Activated CD4-positive, alpha-beta T cell treated with anti-CD3 and anti-CD28 coated beads, Interleukin-2, amount 10 ng/mL, durations not matched to agents 24 days and 14 days (primary cell): ENCODE results near the gene ZNRD2. TPM values are rescaled to one million over a fixed set of nuclear protein-coding genes. Genes with fewer than 3 reads are reported as not detected.

Source experiments
- DNase-seq: peaks from one replicate; pipeline ENCODE4 v3.0.0; 2022
- H3K27ac Mint-ChIP-seq: one replicate; pipeline ENCODE4 v1.8.0; 2022; ENCODE audit warnings: mild to moderate bottlenecking, mixed read lengths
- H3K27me3 Mint-ChIP-seq: one replicate; pipeline ENCODE4 v1.8.0; 2022; ENCODE audit warnings: mixed read lengths
- H3K36me3 Mint-ChIP-seq: one replicate; pipeline ENCODE4 v1.8.0; 2022; ENCODE audit warnings: low read depth, mild to moderate bottlenecking, mixed read lengths
- H3K4me1 Mint-ChIP-seq: one replicate; pipeline ENCODE4 v1.8.0; 2021; ENCODE audit warnings: mixed read lengths
- H3K4me3 Mint-ChIP-seq: one replicate; pipeline ENCODE4 v1.8.0; 2022; ENCODE audit warnings: mild to moderate bottlenecking, moderate library complexity, mixed read lengths
- H3K9me3 Mint-ChIP-seq: one replicate; pipeline ENCODE4 v1.8.0; 2021; ENCODE audit warnings: mixed read lengths
- intact Hi-C: fragments of 100-400 bp; cut with micrococcal nuclease; formaldehyde crosslinking; loops from one replicate; pipeline ENCODE4 v1.15.1; 2023
- total RNA-seq: library from RNA; stranded (reverse); gene quantifications from 2 replicates; pipeline ENCODE4 v1.2.3, GENCODE V29; 2022

ZNRD2 gene
- total RNA-seq, 1 donor from 2014 or later: 83.3 TPM

- intact Hi-C loops: no loop called here
- no peaks in the 10 kb centered on the region for H3K9me3 Mint-ChIP-seq
- peaks cover 42% of the 10 kb centered on the region for H3K4me1 Mint-ChIP-seq
- peak overlapping the region; percentile 79 for H3K27ac Mint-ChIP-seq
- no peaks in the 10 kb centered on the region for H3K27me3 Mint-ChIP-seq
- DNase-seq: no peak
- peaks cover 65% of the 10 kb centered on the region for H3K36me3 Mint-ChIP-seq
- H3K4me3 Mint-ChIP-seq: peak overlapping the region; percentile 32
Measured at GRCh38 chr11:65586676-65587075, 16.4 kb downstream of the ZNRD2 start.

DNA sequence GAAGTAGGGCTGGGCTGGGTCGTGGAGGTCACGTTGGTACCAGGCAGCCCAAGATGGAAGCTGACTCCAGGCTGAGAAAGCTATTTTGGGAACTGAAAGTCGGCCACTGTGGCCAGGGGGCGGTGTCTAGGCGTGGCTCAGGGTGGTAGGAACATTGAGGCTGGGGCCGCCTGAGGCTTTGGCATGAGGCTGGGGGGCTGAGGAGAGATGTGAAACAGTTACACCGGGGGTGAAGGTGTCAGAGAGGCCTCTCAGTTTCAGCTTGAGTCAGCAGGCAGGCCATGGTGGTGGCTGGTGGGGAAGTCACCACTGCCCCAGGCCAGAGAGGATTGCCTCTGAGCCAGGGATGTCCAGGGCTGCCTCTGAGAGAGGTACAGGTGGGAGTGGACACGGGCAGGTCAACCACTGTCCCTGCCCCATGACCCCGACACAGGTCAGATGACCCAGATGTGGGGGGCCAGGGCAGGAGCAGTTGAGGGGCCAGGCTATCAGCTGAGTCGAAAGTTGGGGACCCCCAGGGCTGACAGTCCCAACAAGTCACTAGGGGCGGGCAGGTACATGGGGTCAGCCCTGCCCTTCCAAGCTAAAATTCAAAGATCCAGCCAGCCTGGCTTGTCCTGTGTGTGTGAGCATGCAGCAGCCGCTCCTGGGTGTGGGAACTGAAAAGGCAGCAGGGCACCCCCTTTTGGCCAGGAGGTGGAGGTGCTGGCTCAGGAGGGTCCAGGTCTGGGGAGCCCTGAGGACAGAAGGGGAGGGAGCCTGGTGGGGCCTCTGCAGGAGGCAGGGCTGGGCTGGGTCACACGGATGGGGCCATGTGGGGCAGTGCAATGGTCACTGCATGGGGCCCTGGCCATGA, 18.1 kb downstream of the ZNRD2 start:
- intact Hi-C loops: loop anchor here (1.0 to 2.0 kb wide), 3 partner anchors 14 to 48 kb away; partner anchors contain the start of genes MAP3K11 and PCNX3
- H3K27ac Mint-ChIP-seq: peak overlapping the region; percentile 93
- DNase-seq: peak; percentile 92
- no peaks in the 10 kb centered on the region for H3K9me3 Mint-ChIP-seq
- H3K4me3 Mint-ChIP-seq: peak overlapping the region; percentile 81
- no peaks in the 10 kb centered on the region for H3K27me3 Mint-ChIP-seq
- peaks cover 36% of the 10 kb centered on the region for H3K4me1 Mint-ChIP-seq
- H3K36me3 Mint-ChIP-seq: peaks cover 53% of the 10 kb centered on the region

DNA sequence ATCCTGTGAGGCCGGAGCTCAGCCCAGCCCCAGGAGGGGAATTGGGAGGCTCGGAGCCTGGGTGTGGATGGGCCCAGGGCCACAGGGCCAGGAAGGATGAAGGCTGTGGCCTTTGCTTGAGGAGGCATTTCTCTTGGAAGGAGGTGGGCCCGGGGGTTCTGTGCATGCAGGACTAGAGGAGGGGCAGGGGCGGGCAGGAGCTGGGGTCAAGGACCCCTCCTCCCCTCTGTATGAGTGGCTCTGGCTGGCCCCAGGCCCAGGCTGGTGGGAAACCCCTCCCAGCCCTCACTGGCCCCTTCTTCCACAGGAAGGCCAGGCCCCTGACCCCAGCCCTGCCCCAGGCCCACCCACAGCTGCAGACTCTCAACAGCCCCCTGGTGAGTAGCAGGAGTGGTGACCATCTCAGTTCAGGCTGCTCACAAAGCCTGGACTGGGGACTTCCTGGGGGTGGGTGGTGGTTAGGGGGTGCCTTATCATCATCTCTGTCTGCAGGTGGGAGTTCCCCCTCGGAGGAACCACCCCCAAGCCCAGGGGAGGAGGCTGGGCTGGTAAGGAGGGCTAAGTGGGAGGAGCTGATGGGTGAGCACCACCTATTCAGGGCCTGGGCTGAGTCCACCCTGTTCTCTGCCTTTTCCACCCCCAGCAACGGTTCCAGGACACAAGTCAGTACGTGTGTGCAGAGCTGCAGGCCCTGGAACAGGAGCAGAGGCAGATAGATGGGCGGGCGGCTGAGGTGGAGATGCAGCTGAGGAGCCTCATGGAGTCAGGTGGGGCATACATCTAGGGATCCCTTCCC, 19.4 kb downstream of the ZNRD2 start:
- Mint-ChIP-seq H3K27ac (peak overlapping the region; percentile 93), H3K4me3 (no peak overlapping the region), H3K36me3 (peaks cover 46% of the 10 kb centered on the region), H3K27me3 (no peaks in the 10 kb centered on the region), H3K9me3 (no peaks in the 10 kb centered on the region), H3K4me1 (peaks cover 36% of the 10 kb centered on the region)
- intact Hi-C loops: loop anchor here (2.0 kb wide), 1 partner anchor 25 kb away; the partner anchor contains the start of genes MAP3K11 and PCNX3
- peak; percentile 74 for DNase-seq

- H3K9me3 Mint-ChIP-seq: no peaks in the 10 kb centered on the region
- H3K4me3 Mint-ChIP-seq: no peak overlapping the region
- DNase-seq: no peak
- H3K27me3 Mint-ChIP-seq: no peaks in the 10 kb centered on the region
- intact Hi-C loops: no loop called here
- H3K36me3 Mint-ChIP-seq: peaks cover 46% of the 10 kb centered on the region
- H3K27ac Mint-ChIP-seq: peak overlapping the region; percentile 55
- peaks cover 39% of the 10 kb centered on the region for H3K4me1 Mint-ChIP-seq
Measured at GRCh38 chr11:65590240-65590738, 20.0 kb downstream of the ZNRD2 start.

DNA sequence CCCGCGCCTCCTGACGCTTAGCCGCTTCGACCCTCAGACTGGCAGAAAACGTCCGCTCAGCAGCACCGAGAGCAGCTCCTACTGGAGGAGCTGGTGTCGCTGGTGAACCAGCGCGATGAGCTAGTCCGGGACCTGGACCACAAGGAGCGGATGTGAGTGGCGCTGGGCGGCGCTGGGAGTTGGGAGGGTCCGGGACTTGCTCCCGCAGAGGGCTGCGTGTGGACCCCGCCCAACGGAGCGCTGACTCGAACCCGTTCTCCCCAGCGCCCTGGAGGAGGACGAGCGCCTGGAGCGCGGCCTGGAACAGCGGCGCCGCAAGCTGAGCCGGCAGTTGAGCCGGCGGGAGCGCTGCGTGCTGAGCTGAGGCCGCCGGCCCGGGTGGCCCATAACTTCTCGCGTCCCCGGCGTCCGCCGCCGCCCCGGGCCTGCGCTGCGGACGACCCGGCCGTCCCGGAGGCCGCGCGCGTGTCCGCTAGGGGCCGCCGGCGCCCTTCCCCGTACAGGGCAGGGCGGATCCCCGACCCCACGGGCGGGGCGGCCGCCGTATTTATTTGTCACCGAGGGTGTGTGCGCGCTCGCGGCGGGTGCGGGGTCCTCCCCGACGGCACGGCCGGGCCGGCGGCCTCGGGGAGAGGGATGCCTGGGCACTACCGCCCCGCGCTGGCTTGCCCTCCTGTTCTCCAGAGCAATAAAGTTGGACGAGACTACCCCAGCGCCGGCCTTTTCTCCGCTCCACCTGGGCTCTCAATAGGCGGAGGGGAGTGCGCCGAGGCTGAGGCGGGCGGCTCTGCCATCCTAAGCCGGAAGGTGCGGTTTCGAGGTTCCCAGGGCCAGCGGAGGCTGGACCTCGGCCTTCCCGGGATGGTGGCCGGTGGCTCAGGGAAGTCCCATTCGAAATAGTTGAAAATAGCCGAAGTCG, 21.9 kb downstream of the ZNRD2 start:
- peaks cover 34% of the 10 kb centered on the region for H3K4me1 Mint-ChIP-seq
- H3K27me3 Mint-ChIP-seq: no peaks in the 10 kb centered on the region
- H3K27ac Mint-ChIP-seq: no peak overlapping the region

DNA sequence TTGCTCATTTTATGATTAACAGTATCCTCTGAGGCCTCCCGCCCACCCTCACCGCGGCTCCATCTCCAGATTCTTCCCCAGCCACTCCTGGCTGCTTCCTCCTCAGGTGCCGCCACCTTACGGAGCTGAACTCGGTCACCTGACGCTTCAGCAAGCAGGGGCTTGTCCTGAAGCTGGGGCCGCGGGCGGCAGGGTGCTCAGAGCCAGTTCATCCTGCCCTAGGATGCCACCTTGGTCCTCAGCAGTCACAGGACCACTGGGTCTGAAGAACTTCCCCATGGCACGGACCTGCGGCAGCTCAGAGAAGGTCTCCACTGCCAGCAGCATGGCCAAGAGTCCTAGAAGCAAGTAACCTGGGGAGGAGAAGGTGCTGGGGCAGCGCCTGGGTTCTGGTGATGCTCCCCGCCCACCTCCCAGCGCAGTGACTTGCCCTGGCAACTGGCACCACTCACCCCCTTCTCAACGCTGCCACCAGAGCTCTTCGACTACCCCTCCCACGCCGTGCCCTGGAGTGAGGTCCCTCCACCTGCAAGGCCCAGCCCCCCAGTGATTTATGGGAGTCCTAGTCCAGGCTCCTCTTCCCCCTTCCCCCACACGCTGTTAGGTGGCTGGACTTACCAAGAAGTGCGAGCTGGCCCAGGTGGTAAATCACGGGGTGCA, 22.7 kb downstream of the ZNRD2 start:
- H3K4me1 Mint-ChIP-seq: peaks cover 26% of the 10 kb centered on the region
- no peak overlapping the region for H3K27ac Mint-ChIP-seq
- peaks cover 41% of the 10 kb centered on the region for H3K36me3 Mint-ChIP-seq
- H3K9me3 Mint-ChIP-seq: no peaks in the 10 kb centered on the region
- H3K27me3 Mint-ChIP-seq: no peaks in the 10 kb centered on the region
- no peak overlapping the region for H3K4me3 Mint-ChIP-seq
- intact Hi-C loops: no loop called here
- DNase-seq: no peak

More for the DNA sequence above, 21.9 kb downstream of the ZNRD2 start:
- H3K36me3 Mint-ChIP-seq: peaks cover 40% of the 10 kb centered on the region
- DNase-seq: no peak
- H3K4me3 Mint-ChIP-seq: no peak overlapping the region
- intact Hi-C loops: no loop called here
- no peaks in the 10 kb centered on the region for H3K9me3 Mint-ChIP-seq

- Mint-ChIP-seq H3K27ac (peak overlapping the region; percentile 58), H3K27me3 (no peaks in the 10 kb centered on the region), H3K9me3 (no peaks in the 10 kb centered on the region), H3K4me1 (peaks cover 19% of the 10 kb centered on the region), H3K36me3 (peaks cover 35% of the 10 kb centered on the region), H3K4me3 (no peak overlapping the region)
- intact Hi-C loops: no loop called here
- DNase-seq: peak; percentile 82
Measured at GRCh38 chr11:65593518-65594414, 23.5 kb downstream of the ZNRD2 start.

DNA sequence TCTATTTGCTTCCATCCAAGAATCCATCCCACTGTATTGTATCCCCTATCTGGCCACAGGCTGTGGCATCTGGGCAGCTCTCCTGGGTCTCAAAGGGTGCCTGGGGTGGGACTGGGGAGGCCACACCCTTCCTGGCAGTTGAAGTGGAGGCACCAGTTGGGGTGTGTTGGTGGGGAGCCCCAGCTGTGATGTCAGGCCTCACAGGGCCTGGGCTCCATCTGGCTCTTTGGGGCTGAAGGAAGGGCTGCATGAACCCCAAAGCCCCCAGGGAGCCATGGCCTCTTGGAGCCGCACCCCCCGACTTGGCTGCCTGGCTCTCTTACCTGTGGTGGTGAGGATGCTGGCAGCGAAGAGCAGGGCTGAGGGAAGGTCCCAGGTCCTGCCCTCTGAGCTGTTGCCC, 24.9 kb downstream of the ZNRD2 start:
- Mint-ChIP-seq H3K27ac (peak overlapping the region; percentile 52), H3K4me1 (peaks cover 13% of the 10 kb centered on the region), H3K9me3 (no peaks in the 10 kb centered on the region), H3K27me3 (no peaks in the 10 kb centered on the region), H3K4me3 (no peak overlapping the region), H3K36me3 (peaks cover 32% of the 10 kb centered on the region)
- no peak for DNase-seq
- intact Hi-C loops: no loop called here

DNA sequence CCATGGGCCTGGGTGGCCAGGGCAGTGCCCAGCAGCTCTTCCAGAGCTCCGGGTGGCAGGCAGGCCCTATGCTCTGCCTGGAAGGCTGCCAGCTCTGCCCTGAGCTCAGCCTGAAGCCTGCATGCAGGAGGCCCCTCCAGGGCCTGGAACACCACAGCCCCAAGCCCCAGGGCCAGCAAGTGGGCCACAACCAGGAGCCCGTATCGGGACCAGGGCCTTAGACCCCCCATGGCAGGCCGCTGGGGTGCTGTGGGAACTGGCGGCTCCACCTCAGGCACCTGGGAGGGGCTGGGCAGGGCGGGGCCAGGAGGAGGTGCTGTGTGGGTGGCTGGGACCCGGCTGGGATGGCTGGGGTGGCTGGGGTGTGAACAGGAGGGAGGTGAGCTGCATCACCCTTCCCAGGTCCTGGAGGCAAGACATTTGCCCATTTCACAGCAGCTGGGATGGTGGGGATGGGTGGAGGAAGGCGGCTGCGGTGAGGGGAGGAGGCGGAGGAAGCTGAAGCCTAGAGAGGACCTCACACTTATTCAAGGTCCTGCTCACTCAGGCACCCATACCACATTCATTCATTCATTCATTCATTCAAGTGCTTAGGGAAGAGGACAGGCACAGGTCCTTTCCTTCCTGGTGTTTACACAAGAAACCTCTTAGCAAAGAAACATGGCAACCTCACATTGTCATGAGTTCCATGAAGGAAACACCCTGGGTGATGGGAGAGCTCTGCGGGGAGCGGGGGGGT, 25.4 kb downstream of the ZNRD2 start, which contains the start of gene KCNK7:
TSS of gene KCNK7 (minus strand) at position 258 of the 739 bp plus-strand sequence. CDS start at position 230, 28 bp downstream.
- intact Hi-C loops: no loop called here

GRCh38 chr11:65596520-65596919, 26.2 kb downstream of the ZNRD2 start:
- no peaks in the 10 kb centered on the region for H3K27me3 Mint-ChIP-seq
- peaks cover 13% of the 10 kb centered on the region for H3K4me1 Mint-ChIP-seq
- H3K27ac Mint-ChIP-seq: peak overlapping the region; percentile 74
- H3K36me3 Mint-ChIP-seq: peaks cover 29% of the 10 kb centered on the region
- H3K9me3 Mint-ChIP-seq: no peaks in the 10 kb centered on the region
- intact Hi-C loops: no loop called here
- DNase-seq: no peak
- no peak overlapping the region for H3K4me3 Mint-ChIP-seq

More for the DNA sequence above, 25.4 kb downstream of the ZNRD2 start, which contains the start of gene KCNK7:
- no peak for DNase-seq
- no peaks in the 10 kb centered on the region for H3K27me3 Mint-ChIP-seq
- peaks cover 28% of the 10 kb centered on the region for H3K36me3 Mint-ChIP-seq
- H3K27ac Mint-ChIP-seq: peak within 1 kb of the TSS; percentile 74
- H3K4me1 Mint-ChIP-seq: peaks cover 13% of the 10 kb centered on the region
- H3K9me3 Mint-ChIP-seq: no peaks in the 10 kb centered on the region
- H3K4me3 Mint-ChIP-seq: no peak within 1 kb of the TSS

DNA sequence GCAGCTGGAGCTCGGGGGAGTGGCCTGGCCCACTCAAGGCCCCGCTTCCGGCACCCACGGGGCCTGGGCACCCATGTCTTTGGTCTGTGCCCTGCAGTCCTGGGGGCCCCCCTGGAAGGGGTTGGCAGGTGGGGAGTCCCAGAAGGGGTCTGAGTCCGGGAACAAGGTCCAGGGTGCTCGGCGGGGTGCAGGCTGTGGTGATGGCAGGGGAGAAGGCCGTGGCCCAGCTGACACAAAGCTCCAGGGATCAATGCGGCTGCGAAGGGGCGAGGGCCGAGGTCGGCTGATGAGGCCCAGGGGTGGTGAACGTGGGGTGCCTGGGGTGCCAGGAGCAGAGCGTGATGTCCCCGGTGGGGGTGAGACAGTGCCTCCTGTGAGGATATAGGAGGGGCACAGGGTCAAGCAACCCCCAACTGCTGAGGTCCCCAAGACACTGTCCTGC, 28.0 kb downstream of the ZNRD2 start:
- Mint-ChIP-seq H3K27ac (no peak overlapping the region), H3K9me3 (no peaks in the 10 kb centered on the region), H3K36me3 (peaks cover 30% of the 10 kb centered on the region), H3K4me1 (peaks cover 11% of the 10 kb centered on the region), H3K27me3 (no peaks in the 10 kb centered on the region), H3K4me3 (no peak overlapping the region)
- intact Hi-C loops: no loop called here
- DNase-seq: no peak
